Astrocyte (in vitro differentiated cells and primary cell): ENCODE results near the gene ZP3. TPM values are rescaled to one million over a fixed set of nuclear protein-coding genes. Genes with fewer than 3 reads are reported as not detected.
A peak's percentile ranks its signal among the peaks of the same experiment; 100 is the strongest.
"Not testable (repeated sequence)": the region's sequence is repeated elsewhere in the genome, so short reads cannot be mapped to it uniquely, and the experiment has no call there.

Experiments
- DNase-seq: peaks from one replicate; pipeline ENCODE4 v3.0.0-alpha.2; 2010; ENCODE audit warnings: low read depth
- FAIRE-seq: peaks from 2 replicates; lab custom pipeline; 2011; peaks lifted over from hg19 to GRCh38; lab: Jason Lieb, UNC
- H2AFZ ChIP-seq: 2 replicates; pipeline ENCODE4 v1.6.0; 2012; ENCODE audit warnings: low read depth, low read length, inconsistent platforms
- H3K27ac ChIP-seq: 2 replicates; pipeline ENCODE4 v1.5.1; 2011; ENCODE audit warnings: low read depth, low read length, inconsistent platforms
- H3K27me3 ChIP-seq: 2 replicates; pipeline ENCODE4 v1.6.0; 2011; ENCODE audit warnings: low read length, inconsistent platforms; ENCODE audit not compliant: insufficient read depth
- H3K36me3 ChIP-seq: 2 replicates; pipeline ENCODE4 v1.5.1; 2011; ENCODE audit warnings: low read length, inconsistent platforms; ENCODE audit not compliant: insufficient read depth
- H3K4me1 ChIP-seq: 2 replicates; pipeline ENCODE4 v1.5.1; 2011; ENCODE audit warnings: low read length, inconsistent platforms; ENCODE audit not compliant: insufficient read depth
- H3K4me2 ChIP-seq: 2 replicates; pipeline ENCODE4 v1.6.0; 2012; ENCODE audit warnings: low read length, inconsistent platforms
- H3K4me3 ChIP-seq: 2 replicates; pipeline ENCODE4 v1.5.1; 2011; ENCODE audit warnings: low read depth, mild to moderate bottlenecking, low read length, inconsistent platforms; ENCODE audit not compliant: insufficient read depth
- H3K79me2 ChIP-seq: 2 replicates; pipeline ENCODE4 v1.6.0; 2012; ENCODE audit warnings: mild to moderate bottlenecking, low read length, inconsistent platforms; ENCODE audit not compliant: insufficient read depth
- H3K9ac ChIP-seq: 2 replicates; pipeline ENCODE4 v1.6.0; 2012; ENCODE audit warnings: mild to moderate bottlenecking, low read length, inconsistent platforms
- H3K9me3 ChIP-seq: 2 replicates; pipeline ENCODE4 v1.5.1; 2012; ENCODE audit warnings: low read depth, mild to moderate bottlenecking, low read length, inconsistent platforms; ENCODE audit not compliant: insufficient read depth
- H4K20me1 ChIP-seq: 2 replicates; pipeline ENCODE4 v1.6.0; 2012; ENCODE audit warnings: low read length, inconsistent platforms; ENCODE audit not compliant: insufficient read depth
- H3K27ac Mint-ChIP-seq: one replicate; pipeline ENCODE4 v1.8.0; 2021; ENCODE audit warnings: mild to moderate bottlenecking, mixed read lengths; ENCODE audit not compliant: unreplicated experiment
- H3K27me3 Mint-ChIP-seq: one replicate; pipeline ENCODE4 v1.8.0; 2021; ENCODE audit warnings: low read depth, mixed read lengths; ENCODE audit not compliant: unreplicated experiment
- H3K36me3 Mint-ChIP-seq: one replicate; pipeline ENCODE4 v1.8.0; 2021; ENCODE audit warnings: low read depth, mixed read lengths; ENCODE audit not compliant: unreplicated experiment
- H3K4me1 Mint-ChIP-seq: one replicate; pipeline ENCODE4 v1.8.0; 2021; ENCODE audit warnings: low read depth, mixed read lengths; ENCODE audit not compliant: unreplicated experiment
- H3K4me3 Mint-ChIP-seq: one replicate; pipeline ENCODE4 v1.8.0; 2021; ENCODE audit warnings: mild to moderate bottlenecking, moderate library complexity, mixed read lengths; ENCODE audit not compliant: unreplicated experiment
- H3K9me3 Mint-ChIP-seq: one replicate; pipeline ENCODE4 v1.8.0; 2021; ENCODE audit warnings: mild to moderate bottlenecking, mixed read lengths; ENCODE audit not compliant: unreplicated experiment
- total RNA-seq: library from RNA; stranded (reverse); gene quantifications from 2 replicates; pipeline ENCODE4 v1.2.1, GENCODE V29; 2021

Gene ZP3
- total RNA-seq, 1 donor from 2014 or later, result 2.6 TPM

GRCh38 chr7:76443846-76444245, 19.1 kb downstream of the ZP3 start:
- H3K27ac ChIP-seq, H3K36me3 Mint-ChIP-seq, H3K27me3 Mint-ChIP-seq, H3K9ac ChIP-seq, H3K4me3 Mint-ChIP-seq, H4K20me1 ChIP-seq, H3K4me1 Mint-ChIP-seq, H2AFZ ChIP-seq, H3K9me3 ChIP-seq, H3K4me2 ChIP-seq, H3K27ac Mint-ChIP-seq, H3K79me2 ChIP-seq, H3K4me3 ChIP-seq, H3K27me3 ChIP-seq, H3K4me1 ChIP-seq, H3K9me3 Mint-ChIP-seq, DNase-seq, H3K36me3 ChIP-seq, FAIRE-seq: not testable (repeated sequence)

DNA sequence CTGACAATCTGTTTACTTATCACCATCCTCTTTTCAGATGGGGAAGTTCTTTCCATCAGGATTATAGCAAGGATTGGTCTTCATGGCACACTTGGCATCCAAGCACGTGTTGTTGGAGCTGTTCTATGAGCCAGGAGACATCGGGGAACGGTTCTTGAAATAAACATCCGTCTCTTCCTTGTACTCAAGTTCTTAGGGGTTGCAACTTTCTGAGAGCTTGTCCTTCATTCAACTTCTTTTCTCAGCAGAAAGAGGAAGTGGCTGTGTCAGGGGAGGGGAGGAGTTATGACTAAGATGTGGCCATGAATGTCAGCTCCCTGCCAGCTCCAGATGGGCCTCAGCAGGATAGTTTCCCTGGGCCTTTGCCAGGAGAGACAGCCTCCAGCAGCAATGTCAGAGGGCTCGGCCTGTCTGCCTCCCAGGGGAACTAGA, 20.8 kb downstream of the ZP3 start:
- not testable (repeated sequence) for H3K4me3 ChIP-seq, H3K9me3 Mint-ChIP-seq, H3K4me1 ChIP-seq, H4K20me1 ChIP-seq, FAIRE-seq, H3K4me3 Mint-ChIP-seq, H3K27me3 ChIP-seq, H3K9me3 ChIP-seq, H3K27ac Mint-ChIP-seq, H3K79me2 ChIP-seq, H3K36me3 ChIP-seq, H3K36me3 Mint-ChIP-seq, H3K27me3 Mint-ChIP-seq, H3K4me1 Mint-ChIP-seq
- Histone ChIP-seq H3K4me2 (peak overlapping the region; percentile 78), H2AFZ (peak overlapping the region; percentile 58), H3K27ac (peak overlapping the region; percentile 69), H3K9ac (peak overlapping the region; percentile 57)
- DNase-seq, result peak; percentile 73

- not testable (repeated sequence) for H3K27ac Mint-ChIP-seq, H3K36me3 ChIP-seq, H3K4me1 Mint-ChIP-seq, H3K4me1 ChIP-seq, H3K4me3 Mint-ChIP-seq, H3K9ac ChIP-seq, DNase-seq, H4K20me1 ChIP-seq, H3K27me3 ChIP-seq, H3K9me3 Mint-ChIP-seq, H3K27me3 Mint-ChIP-seq, FAIRE-seq, H2AFZ ChIP-seq, H3K27ac ChIP-seq, H3K9me3 ChIP-seq, H3K4me2 ChIP-seq, H3K36me3 Mint-ChIP-seq, H3K4me3 ChIP-seq, H3K79me2 ChIP-seq
These were observed 32.3 kb downstream of the ZP3 start for GRCh38 chr7:76457017-76457416.

DNA sequence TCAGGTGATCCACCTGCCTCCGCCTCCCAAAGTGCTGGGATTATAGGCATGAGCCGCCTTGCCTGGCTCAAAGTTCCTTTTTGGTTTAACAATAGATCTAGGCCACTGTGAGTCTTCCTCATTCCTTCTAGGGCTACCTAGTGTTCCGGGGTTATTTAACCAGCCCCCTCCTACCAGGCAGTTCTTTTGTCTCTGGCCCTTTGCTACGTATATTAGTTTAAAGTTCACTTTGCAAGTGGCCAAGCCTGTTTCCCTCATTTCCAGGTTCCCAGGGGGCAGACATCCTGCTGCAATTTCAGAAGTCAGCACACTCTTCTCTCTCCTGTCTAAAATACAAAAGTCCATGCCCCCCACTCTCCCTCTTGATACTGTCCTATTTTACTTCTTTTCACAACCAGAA, 33.8 kb downstream of the ZP3 start:
- not testable (repeated sequence) for H3K4me1 Mint-ChIP-seq, H2AFZ ChIP-seq, FAIRE-seq, H3K4me3 Mint-ChIP-seq, H3K27ac ChIP-seq, H3K79me2 ChIP-seq, H3K9ac ChIP-seq, H3K27me3 ChIP-seq, H3K36me3 Mint-ChIP-seq, H3K4me1 ChIP-seq, H3K27ac Mint-ChIP-seq, H3K9me3 Mint-ChIP-seq, H3K4me2 ChIP-seq, H4K20me1 ChIP-seq, H3K36me3 ChIP-seq, H3K27me3 Mint-ChIP-seq, H3K9me3 ChIP-seq, H3K4me3 ChIP-seq, DNase-seq

GRCh38 chr7:76460767-76461166, 36.0 kb downstream of the ZP3 start:
- not testable (repeated sequence) for DNase-seq, FAIRE-seq, H3K27me3 ChIP-seq, H3K36me3 ChIP-seq, H3K9me3 Mint-ChIP-seq, H4K20me1 ChIP-seq, H3K79me2 ChIP-seq, H3K4me3 Mint-ChIP-seq, H3K36me3 Mint-ChIP-seq, H3K27me3 Mint-ChIP-seq, H3K9me3 ChIP-seq, H3K4me3 ChIP-seq, H3K4me2 ChIP-seq, H3K27ac ChIP-seq, H3K9ac ChIP-seq, H3K4me1 ChIP-seq, H3K4me1 Mint-ChIP-seq, H2AFZ ChIP-seq, H3K27ac Mint-ChIP-seq

DNA sequence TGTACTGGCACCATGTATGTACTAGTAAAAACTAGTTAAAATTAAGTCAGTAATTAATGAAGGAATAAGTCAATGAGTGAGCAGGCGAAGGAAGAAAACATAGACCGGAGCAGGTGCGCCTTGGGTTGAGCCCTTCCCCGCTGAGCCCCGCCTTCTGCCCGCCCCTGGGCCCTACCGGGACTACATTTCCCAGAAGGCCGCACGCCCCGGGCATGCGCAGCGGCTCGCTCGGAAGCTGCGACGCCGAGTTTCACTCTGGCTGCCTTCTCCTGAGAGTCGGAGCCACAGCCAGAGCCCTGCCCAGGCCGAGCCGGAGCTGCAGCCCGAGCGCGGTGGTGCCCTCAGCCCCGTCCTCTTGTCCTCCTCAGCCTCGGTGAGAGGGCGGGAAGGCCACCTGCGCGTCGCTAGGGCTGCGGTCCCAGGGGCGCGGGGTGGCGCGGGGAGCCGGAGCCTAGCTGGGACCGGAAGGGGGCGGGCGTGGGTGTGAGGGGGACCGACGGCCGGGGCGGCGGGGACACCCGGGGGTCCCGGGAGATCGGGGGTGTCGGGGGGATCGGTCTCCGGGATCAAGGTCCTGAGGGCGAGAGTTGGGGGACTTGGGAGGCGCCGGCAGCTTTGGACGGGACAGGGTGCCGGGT, 36.8 kb downstream of the ZP3 start, which contains the start of gene DTX2:
TSS of gene DTX2 (plus strand) at position 246 of the 638 bp plus-strand sequence. CDS start 18,801 bp downstream, outside the sequence.
- H3K9ac ChIP-seq, result peak within 1 kb of the TSS; percentile 46
- H3K4me3 Mint-ChIP-seq, result peak within 1 kb of the TSS; percentile 57
- not testable (repeated sequence) for FAIRE-seq

More for the DNA sequence above, 36.8 kb downstream of the ZP3 start, which contains the start of gene DTX2:
- not testable (repeated sequence) for H4K20me1 ChIP-seq, H3K79me2 ChIP-seq, H3K27ac ChIP-seq, H3K4me1 ChIP-seq, H3K4me1 Mint-ChIP-seq, H3K27ac Mint-ChIP-seq, H3K4me2 ChIP-seq, H3K27me3 Mint-ChIP-seq, H3K4me3 ChIP-seq, H3K36me3 ChIP-seq, H3K27me3 ChIP-seq, H3K36me3 Mint-ChIP-seq, H3K9me3 ChIP-seq, DNase-seq, H3K9me3 Mint-ChIP-seq
- H2AFZ ChIP-seq, result peak within 1 kb of the TSS; percentile 63
